ENCODE results near the gene TGIF1.

The TGIF1 gene

DNA sequence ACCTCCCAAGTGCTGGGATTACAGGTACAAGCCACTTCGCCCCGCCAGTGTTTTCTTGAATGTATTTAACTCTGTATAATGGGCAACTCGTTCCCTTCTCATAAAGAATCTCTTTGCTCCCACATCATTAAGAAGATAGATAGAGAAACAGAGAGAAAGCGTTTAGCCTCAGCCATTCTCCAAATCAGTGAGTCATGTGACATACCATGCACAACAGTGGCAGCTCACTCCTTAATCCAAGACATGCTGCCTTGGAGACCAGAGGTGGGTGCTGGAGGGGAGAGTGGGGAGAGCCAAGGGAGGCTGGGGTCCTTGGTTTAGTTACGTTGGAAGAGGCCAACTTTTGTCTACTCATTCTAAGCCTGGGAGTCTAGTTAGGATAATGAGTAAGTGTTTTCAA lies 54.7 kb downstream of the TGIF1 start:
- H3K4me3 Mint-ChIP-seq = no peak overlapping the region
- H3K36me3 Mint-ChIP-seq = no peaks in the 10 kb centered on the region
- H3K27ac Mint-ChIP-seq = no peak overlapping the region
- no peaks in the 10 kb centered on the region for H3K9me3 Mint-ChIP-seq
- peaks cover 3% of the 10 kb centered on the region for H3K4me1 Mint-ChIP-seq
- peaks cover 6% of the 10 kb centered on the region for H3K27me3 Mint-ChIP-seq

DNA sequence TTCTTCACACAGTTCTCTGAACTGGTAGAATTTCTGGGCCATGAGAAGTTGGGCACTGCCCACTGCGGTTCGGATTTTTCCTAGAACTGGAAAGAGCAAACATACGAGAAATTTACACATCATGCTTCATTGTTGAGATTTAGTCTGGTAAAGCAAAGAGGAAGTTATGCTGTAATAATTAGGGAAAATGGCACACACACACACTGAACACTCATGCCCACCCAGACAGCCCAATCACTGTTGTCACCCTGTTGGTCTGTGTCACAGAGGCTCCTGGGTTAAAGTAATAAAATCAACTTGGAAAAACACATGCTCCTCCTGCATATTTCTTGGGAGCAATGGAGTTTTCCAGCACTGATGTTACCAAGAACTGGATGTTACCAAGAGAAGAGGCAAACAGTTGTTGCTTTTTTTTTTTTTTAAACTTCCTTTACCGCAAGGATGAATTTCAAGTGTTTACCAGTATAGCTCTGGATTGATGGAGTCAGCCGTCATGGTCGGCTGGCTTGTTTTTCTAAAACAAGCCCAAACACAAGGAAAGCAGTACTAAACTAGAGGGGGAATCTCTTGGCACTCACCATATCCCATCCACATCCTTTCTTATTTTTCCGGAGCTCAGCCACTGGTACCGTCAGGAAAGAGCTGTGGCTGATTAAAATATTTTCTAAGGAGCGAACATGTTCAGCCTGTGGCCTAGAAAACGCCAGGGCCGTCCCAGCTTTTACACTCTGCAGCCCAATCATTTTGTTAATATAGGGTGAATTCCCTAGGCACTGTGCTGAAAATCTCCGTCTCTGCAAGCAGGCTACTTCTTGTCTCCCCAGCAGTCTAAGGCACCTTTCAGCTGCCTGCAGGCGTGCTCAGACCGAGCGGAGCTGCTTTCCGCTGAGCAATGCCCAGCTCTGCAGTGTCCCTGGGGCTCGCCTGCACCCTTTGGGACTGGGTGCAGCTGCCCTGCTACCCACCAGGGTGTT lies 58.9 kb downstream of the TGIF1 start:
- no peak overlapping the region for H3K27ac Mint-ChIP-seq

More for the DNA sequence above, 58.9 kb downstream of the TGIF1 start:
- Mint-ChIP-seq H3K4me3 (no peak overlapping the region), H3K9me3 (no peaks in the 10 kb centered on the region), H3K4me1 (peaks cover 7% of the 10 kb centered on the region), H3K36me3 (no peaks in the 10 kb centered on the region), H3K27me3 (no peaks in the 10 kb centered on the region)

All from activated naive CD4-positive, alpha-beta T cell treated with anti-CD3 and anti-CD28 coated beads, Interleukin-2, amount 50 U/mL, for 24 hours (primary cell).